ENCODE results near the gene C11orf21.
A peak's percentile ranks its signal among the peaks of the same experiment; 100 is the strongest.

Gene C11orf21

DNA sequence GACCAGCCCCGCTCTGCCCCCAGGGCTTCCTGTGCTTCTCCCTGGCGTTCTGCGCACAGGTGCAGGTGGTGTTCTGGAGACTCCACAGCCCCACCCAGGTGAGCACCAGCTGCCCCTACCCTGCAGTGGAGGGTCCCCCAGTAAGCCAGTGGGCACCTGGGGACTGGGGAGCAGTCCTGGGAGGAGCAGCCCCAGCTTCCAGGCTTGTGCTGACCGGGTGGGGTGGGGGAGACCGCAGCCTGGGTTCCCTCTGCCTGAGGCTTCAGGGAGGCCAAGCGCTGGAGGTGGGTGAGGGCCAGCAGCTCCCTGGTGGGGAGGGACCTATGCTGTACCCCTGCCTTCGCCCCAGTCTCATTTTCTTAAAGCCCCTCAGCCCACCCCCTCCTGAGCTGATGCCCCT, 7.0 kb upstream of the C11orf21 start:
- DNase-seq (ENCODE audit: low read depth in 3 of 3), result no peak

DNA sequence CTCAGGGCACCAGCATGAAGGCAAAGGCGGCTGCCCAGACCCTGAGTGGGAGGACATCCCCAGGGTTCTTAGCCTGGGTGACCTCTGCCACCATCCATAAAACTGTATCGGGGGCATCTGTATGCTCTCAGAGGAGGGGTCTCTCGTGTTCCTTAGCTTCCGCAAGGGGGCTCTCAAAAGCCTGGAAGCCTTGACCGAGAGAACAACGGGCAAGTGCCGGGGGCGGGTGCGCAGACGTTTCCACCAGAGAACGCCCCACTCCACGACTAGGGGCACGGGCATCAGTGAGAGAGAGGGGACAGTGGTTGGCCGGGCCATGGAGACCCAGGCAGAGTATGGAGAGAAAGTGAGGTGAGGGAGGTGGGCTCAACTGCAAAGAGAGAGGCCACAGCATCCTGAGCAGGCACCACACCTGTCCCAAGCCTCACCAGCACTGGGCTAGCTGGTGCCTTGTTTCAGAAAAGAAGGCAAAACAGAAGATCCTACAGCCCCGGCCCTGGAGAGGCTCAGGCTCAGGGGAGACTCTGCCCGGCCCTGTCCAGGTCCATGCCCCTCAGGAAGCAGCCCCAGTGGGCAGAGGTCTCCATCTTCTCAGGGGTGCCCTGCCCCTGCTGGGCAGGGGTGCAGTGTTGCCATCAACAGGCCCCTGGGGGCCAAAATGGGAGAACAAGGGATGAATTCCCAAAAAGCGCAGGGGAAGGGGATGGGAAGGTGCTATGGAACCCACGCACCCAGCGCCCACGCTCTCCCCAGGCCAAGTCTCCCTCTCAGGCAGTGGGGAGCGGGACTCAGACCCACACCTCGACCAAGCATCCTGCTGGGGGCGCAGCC, 6.0 kb upstream of the C11orf21 start:
- no peak for DNase-seq (ENCODE audit: low read depth in 3 of 3)

DNA sequence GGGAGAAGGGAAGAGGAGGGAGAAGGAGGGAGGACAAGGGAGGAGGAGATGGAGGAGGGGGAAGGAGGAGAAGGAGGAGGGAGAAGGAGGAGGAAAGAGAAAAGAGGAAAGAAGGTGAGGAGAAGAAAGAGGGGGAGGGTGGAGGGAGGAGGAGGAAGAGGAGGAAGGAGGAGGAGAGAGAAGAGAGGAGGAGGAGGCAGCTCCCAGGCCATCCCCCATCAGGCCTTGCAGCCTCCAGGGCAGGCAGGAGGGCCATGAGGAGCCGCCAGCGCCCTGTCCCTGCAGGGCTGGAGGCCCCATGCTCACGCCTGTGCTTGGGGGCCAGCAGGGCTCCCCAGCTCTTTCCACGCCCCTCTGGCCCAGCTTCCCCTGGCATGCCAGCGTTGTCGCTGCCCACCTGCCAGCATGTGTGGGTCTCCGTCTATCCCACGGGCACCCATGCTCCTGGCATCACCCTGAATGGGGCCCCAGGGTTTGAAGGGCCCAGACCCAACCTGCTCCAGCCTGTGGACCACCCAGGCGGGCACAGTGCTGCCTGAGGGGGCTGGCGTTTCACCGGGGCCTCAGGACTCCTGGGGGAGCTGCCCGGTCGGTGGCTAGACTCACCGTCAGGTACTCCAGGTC, 5.3 kb upstream of the C11orf21 start:
- DNase-seq (ENCODE audit: low read depth in 3 of 3), result no peak

DNA sequence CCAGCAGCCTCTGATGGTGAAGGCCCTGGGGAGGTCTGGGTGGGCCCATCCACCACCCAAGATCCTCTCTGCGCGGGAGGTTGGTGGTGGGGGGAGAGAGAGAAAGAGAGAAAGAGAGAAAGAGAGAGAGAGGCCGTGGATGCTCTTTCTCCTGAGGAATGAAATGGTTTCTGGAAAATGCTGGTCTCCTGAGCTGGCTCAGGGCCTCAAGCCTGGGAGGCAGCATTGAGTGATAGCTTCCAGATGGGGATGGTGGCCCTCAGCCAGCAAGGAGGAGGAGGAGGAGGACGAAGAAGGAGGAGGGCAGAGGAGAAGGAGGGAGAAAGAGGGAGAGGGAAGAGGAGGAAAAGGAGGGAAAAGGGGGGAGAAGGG, 4.7 kb upstream of the C11orf21 start:
- DNase-seq (ENCODE audit: low read depth in 3 of 3), result no peak

GRCh38 chr11:2305788-2306451, 4.2 kb upstream of the C11orf21 start:
- DNase-seq (ENCODE audit: low read depth in 3 of 3), result no peak

DNA sequence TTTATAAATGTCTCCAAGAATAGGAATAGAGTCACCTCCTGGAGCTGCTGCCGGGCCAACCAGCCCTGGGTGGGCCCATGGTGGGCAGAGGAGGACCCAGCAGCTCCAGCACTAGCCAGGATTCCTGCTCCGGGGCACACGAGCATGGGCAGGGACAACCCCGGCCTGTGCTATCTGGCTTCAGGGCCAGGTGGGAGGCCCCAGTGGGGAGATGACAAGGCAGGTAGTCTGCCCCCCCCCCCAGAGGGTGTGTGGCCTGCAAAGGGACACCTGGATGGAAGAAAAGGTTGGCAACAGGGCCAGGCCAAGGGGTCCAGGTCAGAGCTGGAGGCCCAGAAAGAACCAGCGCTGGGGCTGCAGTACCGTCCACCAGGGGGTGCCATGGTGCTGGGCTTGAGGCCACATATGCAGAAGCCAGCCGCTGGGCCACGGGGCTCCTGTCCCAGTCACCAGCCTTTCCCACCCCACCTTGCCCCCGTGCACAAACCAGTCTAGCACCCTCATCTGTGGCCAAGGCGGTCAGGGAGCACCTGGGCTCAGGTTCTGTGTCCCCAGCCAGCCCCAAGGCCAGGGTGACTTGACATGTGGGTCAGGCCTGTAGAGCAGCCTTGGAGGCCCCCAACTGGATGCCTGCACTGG, 3.5 kb upstream of the C11orf21 start:
- peak; percentile 63 to 80 (median 73) for DNase-seq (ENCODE audit: low read depth in 3 of 3)

GRCh38 chr11:2304506-2305139, 2.9 kb upstream of the C11orf21 start:
- DNase-seq (ENCODE audit: low read depth in 3 of 3), result no peak

- DNase-seq (ENCODE audit: low read depth in 3 of 3), result no peak
Measured at GRCh38 chr11:2303627-2304505, 2.1 kb upstream of the C11orf21 start.

DNA sequence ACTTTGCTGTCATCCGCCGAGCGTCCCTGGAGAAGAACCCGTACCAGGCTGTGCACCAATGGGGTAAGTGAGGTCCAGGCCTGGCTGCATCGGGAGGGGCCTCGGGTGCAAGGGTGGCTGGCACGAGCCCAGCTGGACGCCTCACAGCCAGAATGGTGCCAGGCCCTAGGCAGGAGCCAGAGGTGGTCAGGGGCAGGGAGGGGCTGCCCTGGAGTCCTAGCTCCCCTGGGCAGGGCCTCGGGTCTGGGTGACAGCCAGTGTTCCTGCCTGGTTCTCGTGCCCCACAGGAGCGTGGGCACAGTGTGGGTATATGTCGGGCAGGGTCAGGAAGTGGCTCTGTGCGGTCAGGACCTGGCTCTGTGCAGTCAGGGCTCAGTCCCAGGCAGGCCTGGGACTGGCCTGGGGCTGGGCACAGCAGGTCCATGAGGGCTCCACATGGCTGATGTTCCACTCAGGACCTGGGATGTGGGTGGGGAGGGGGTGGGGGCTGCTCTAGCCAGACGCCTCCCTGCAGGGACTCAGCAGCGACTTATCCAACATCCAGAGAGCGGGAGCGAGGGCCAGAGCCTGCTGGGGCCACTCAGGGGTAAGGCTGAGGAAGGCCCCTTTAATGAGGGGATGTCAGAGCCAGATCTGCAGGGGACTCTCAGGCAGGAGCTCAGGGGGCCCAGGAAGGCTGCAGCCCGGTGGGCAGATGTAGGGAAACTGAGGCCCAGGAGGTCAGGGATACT, 1.3 kb upstream of the C11orf21 start:
- no peak for DNase-seq (ENCODE audit: low read depth in 3 of 3)

DNA sequence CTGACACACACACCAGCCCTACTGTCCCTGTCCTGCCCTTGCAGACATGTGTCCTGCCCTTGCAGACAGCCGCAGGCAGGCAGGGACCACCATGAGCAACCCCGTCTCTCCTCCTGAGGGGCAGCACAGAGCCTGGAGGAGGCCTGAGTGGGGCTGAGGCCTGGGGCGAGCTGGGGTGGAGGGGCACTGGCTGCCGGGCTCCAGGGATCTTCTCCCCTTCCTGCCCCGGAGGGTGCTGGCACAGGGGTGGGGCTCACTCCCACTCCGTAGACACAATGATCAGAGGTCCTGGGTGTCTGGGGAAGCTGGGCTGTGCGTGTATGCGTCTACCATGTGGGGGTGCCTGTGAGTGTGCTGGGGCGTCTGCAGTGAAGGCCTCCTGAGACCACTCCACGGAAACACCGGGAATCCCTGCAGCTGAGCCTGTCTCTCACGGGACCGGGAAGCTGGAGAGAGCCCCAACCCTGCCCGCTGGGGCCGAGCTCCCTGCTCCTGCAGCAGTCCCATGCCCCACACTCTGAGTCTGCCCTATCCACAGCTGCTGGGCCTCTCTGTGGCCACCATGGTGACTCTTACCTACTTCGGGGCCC, 683 bp upstream of the C11orf21 start:
- no peak for DNase-seq (ENCODE audit: low read depth in 3 of 3)

GRCh38 chr11:2300936-2301630, 635 bp downstream of the C11orf21 start:
- DNase-seq (ENCODE audit: low read depth in 3 of 3), result no peak

DNA sequence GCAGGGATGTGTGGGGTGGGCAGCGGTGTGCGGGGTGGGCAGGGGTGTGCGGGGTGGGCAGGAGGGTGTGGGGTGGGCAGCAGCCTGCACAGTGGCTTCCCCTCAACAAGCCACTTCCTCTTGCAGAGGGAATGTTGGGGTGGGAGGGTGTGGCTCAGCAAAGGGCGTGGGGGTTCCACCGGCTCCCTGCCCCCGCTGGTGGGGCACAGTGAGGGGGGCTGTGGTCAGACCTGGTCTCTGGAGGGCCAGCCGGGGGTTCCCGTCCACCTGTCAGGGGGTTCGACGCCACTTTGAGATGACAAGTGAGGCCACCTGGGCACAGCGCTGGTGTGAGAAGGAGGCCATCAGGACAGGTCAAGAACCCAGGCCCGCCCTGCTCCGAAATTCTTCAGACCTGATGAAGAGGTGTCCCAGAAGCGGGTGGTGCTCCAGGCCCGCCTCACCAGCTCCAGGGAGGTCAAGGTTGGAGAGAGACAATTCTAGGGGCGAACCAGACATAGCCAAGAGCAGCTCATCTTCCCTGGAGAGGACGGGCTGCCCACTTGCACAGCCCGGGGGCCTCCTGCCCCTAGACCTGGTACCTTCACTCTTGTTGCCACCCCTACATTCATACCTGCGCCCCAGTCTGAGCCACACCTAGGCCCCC, 1.3 kb downstream of the C11orf21 start:
- DNase-seq (ENCODE audit: low read depth in 3 of 3), result no peak

GRCh38 chr11:2299773-2300172, 1.9 kb downstream of the C11orf21 start:
- DNase-seq (ENCODE audit: low read depth in 3 of 3), result no peak

GRCh38 chr11:2298795-2299761, 2.6 kb downstream of the C11orf21 start:
- DNase-seq (ENCODE audit: low read depth in 3 of 3), result no peak

DNA sequence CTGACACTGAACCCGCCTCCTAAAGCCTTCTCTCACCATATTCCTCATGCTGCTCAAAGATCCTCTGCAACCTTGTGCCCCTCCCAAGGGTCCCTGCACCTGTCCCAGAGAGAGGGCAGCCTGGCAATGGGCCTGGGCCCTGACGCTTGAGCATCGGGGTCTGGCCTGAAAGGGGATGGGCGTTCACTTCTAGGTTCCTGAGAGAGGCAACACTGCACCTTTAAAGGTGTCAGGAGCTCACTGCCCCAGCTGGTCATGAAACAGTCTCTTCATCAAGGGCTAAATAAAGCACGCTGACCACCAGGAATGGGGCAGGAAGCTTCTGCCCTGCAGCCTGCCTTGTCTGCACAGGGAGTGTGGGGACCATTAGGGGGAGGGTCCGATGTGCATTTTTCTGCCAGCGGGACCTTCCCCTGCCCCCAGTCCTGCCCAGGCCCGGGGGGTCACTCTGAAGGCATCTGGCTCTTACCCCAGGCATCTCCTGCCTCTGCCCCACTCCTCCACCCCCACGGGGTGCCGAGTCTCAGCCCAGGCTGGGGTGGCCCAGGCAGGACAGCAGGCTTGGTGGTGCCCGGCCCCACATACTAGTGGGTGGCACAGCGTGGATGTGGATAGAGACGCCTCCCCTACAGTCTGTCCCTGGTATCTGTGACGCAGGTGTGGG, 3.5 kb downstream of the C11orf21 start:
- no peak for DNase-seq (ENCODE audit: low read depth in 3 of 3)

GRCh38 chr11:2297623-2298030, 4.1 kb downstream of the C11orf21 start:
- no peak for DNase-seq (ENCODE audit: low read depth in 3 of 3)
